Measurements from ENCODE around the gene ZNF256.

ZNF256 gene

GRCh38 chr19:57903618-57904184, 43.8 kb downstream of the ZNF256 start:
- no peak for DNase-seq (ENCODE audit: insufficient read length, low spot score)
- no peak for FAIRE-seq

- FAIRE-seq, result no peak
These were observed 47.2 kb downstream of the ZNF256 start for GRCh38 chr19:57900311-57900710.

More at GRCh38 chr19:57900311-57900710, 47.2 kb downstream of the ZNF256 start:
- no peak for DNase-seq (ENCODE audit: insufficient read length, low spot score)

All from GM19239 (cell line).